ENCODE results near the gene AOPEP. TPM values are rescaled to one million over a fixed set of nuclear protein-coding genes. Genes with fewer than 3 reads are reported as not detected.

Gene AOPEP
- total and polyA plus RNA-seq, 11 donors: 105 to 310 (median 185) TPM

DNA sequence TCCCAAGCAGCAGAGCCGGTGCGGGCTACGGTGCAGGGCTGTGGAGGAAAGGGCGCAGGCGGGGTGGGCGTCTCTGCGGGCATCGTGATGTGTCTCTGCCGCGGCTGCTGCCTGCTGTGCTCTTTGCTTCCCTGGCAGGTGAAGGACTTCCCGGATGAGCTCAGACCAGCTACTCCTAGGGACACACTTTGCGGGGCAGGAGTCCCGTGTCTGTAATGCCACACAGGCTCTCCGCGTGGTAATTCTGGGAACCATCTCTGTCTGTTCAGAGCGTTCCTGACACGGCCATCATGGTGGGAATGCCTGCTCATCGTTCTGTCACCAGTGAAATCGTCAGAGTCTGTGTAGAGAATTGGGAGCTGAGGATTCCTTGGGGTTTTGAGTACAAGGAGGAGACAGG lies 355.5 kb downstream of the AOPEP start:
- DNase-seq: peak in 1 of 5 donors; percentile 26
- ATAC-seq: no peak
- Histone ChIP-seq H3K4me1 (peaks cover 9 to 98% (median 63%) of the 10 kb centered on the region in 12 donors), H3K27ac (peak overlapping the region in 10 of 12 donors; percentile 25 to 86 (median 55)), H3K36me3 (peaks cover 0 to 92% (median 59%) of the 10 kb centered on the region in 9 donors), H3K4me3 (no peak overlapping the region), H3K9me3 (no peaks in the 10 kb centered on the region), H3K27me3 (no peaks in the 10 kb centered on the region)
- TF ChIP-seq, protein P1, sequence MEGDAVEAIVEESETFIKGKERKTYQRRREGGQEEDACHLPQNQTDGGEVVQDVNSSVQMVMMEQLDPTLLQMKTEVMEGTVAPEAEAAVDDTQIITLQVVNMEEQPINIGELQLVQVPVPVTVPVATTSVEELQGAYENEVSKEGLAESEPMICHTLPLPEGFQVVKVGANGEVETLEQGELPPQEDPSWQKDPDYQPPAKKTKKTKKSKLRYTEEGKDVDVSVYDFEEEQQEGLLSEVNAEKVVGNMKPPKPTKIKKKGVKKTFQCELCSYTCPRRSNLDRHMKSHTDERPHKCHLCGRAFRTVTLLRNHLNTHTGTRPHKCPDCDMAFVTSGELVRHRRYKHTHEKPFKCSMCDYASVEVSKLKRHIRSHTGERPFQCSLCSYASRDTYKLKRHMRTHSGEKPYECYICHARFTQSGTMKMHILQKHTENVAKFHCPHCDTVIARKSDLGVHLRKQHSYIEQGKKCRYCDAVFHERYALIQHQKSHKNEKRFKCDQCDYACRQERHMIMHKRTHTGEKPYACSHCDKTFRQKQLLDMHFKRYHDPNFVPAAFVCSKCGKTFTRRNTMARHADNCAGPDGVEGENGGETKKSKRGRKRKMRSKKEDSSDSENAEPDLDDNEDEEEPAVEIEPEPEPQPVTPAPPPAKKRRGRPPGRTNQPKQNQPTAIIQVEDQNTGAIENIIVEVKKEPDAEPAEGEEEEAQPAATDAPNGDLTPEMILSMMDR (IDR thresholded peaks at IDR 0.05): no peak
- TF ChIP-seq POLR2A (IDR thresholded peaks at IDR 0.05): no peak
- 59 to 65% (median 64%) methylated on average over 10 to 19 of the region's 19 CpGs for WGBS, 4 donors
- intact Hi-C loops (cut with DNase I): loop anchor here in 2 of 10 donors (5.0 kb wide), 2 partner anchors 65 to 300 kb away; no protein-coding TSS in a partner anchor

DNA sequence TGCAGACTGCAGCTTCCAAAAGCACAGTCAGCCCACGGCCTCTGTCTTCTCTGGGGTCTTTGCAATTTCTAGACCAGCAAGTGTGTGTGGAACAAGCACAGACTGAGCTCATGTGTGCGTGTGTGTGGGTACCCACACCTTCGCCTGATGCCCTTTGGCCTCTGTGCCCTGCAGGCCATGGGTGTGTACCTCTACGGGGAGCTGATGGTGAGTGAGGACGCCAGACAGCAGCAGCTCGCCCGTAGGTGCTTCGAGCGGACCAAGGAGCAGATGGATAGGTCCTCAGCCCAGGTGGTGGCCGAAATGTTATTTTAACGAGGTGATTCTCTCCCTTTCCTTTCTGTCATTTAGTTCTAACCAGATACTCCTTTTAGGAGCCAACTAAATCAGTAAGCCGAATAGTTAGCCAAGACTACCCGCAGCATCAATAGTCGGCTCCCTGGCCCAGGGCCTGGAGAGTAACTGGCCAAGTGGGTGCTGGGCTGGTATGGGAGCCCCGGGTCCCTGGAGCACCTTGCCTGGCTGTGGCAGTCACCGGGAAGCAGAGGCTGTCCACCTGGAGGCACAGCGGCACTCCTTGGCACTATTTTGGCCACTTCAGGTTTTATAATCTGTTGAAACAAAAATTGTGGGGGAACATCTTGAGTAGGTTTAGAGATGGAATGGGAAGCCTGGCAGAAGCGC lies 356.0 kb downstream of the AOPEP start:
- H3K9me3 ChIP-seq: no peaks in the 10 kb centered on the region
- H3K4me1 ChIP-seq: peaks cover 4 to 98% (median 58%) of the 10 kb centered on the region in 12 donors
- H3K36me3 ChIP-seq: peaks cover 0 to 96% (median 60%) of the 10 kb centered on the region in 9 donors
- DNase-seq (peak in 2 of 5 donors; percentile 28 to 51), ATAC-seq (no peak)
- H3K27me3 ChIP-seq: no peaks in the 10 kb centered on the region
- 56 to 73% (median 71%) methylated on average over 18 of the region's 18 CpGs for WGBS, 4 donors
- intact Hi-C loops (cut with DNase I): loop anchor here in 2 of 10 donors (5.0 kb wide), 2 partner anchors 65 to 300 kb away; no protein-coding TSS in a partner anchor
- H3K27ac ChIP-seq: peak overlapping the region in 10 of 12 donors; percentile 16 to 86 (median 54)
- H3K4me3 ChIP-seq: no peak overlapping the region
- no peak for TF ChIP-seq POLR2A (IDR thresholded peaks at IDR 0.05)
- TF ChIP-seq, protein P1 (IDR thresholded peaks at IDR 0.05): no peak

DNA sequence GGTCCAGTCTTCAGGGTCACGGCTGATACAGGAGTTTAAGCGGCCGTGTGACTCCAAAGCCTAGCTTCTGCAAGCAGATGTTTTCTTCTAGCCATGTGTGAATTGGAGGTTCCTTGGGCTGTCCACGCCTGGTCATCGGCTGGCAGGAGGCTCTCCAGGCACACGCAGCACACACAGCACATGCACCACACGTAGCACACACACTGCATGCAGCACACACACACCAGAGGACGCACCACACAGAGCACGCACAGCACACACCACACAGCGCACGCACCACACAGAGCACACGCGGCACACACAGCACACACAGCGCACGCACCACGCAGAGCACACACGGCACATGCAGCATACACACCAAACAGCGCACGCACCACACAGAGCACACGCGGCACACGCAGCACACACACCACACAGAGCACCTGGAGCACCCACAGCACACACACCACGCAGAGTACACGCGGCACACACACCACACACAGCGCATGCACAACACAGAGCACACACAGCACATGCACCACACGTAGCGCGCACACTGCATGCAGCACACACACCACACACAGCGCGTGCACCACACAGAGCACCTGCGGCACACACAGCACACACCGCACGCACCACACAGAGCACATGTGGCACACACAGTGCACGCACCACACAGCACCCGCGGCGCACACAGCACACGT lies 356.7 kb downstream of the AOPEP start:
- no peak overlapping the region for H3K4me3 ChIP-seq
- ATAC-seq: peak in 2 of 4 donors; percentile 0 to 10
- TF ChIP-seq POLR2A (IDR thresholded peaks at IDR 0.05): no peak
- TF ChIP-seq, protein P1 (IDR thresholded peaks at IDR 0.05): no peak
- no peaks in the 10 kb centered on the region for H3K9me3 ChIP-seq
- peaks cover 2 to 98% (median 53%) of the 10 kb centered on the region in 12 donors for H3K4me1 ChIP-seq
- WGBS, 4 donors: 79 to 87% (median 83%) methylated on average over 39 of the region's 39 CpGs
- peaks cover 0 to 96% (median 60%) of the 10 kb centered on the region in 9 donors for H3K36me3 ChIP-seq
- intact Hi-C loops (cut with DNase I): loop anchor here in 2 of 10 donors (5.0 kb wide), 2 partner anchors 66 to 301 kb away; no protein-coding TSS in a partner anchor
- H3K27ac ChIP-seq: peak overlapping the region in 7 of 12 donors; percentile 55 to 86 (median 69)
- peak in 2 of 5 donors; percentile 23 to 33 for DNase-seq
- no peaks in the 10 kb centered on the region for H3K27me3 ChIP-seq

All from heart left ventricle (tissue), 16 donors.